GM03348 (cell line): ENCODE results near the gene TRIM8.
A peak's percentile ranks its signal among the peaks of the same experiment; 100 is the strongest.

ENCODE experiments used
- DNase-seq: peaks from one replicate; pipeline ENCODE4 v3.0.0; 2012; ENCODE audit warnings: low spot score

The TRIM8 gene

GRCh38 chr10:102616066-102616770, 28.1 kb upstream of the TRIM8 start:
- DNase-seq: no peak

- no peak for DNase-seq
Measured at GRCh38 chr10:102617041-102617440, 27.2 kb upstream of the TRIM8 start.

- DNase-seq: no peak
Measured at GRCh38 chr10:102617816-102618215, 26.5 kb upstream of the TRIM8 start.

GRCh38 chr10:102619281-102619981, 24.8 kb upstream of the TRIM8 start:
- DNase-seq: no peak

- no peak for DNase-seq
Measured at GRCh38 chr10:102620138-102620590, 24.1 kb upstream of the TRIM8 start.

GRCh38 chr10:102620591-102621442, 23.5 kb upstream of the TRIM8 start:
- DNase-seq: no peak

GRCh38 chr10:102621443-102622325, 22.6 kb upstream of the TRIM8 start:
- DNase-seq: no peak

- no peak for DNase-seq
Measured at GRCh38 chr10:102624094-102624493, 20.2 kb upstream of the TRIM8 start.

- DNase-seq: no peak
Measured at GRCh38 chr10:102624751-102625645, 19.3 kb upstream of the TRIM8 start.

GRCh38 chr10:102626026-102626685, 18.1 kb upstream of the TRIM8 start:
- no peak for DNase-seq

GRCh38 chr10:102627291-102627735, 17.0 kb upstream of the TRIM8 start:
- DNase-seq: no peak

- DNase-seq: peak; percentile 82
Measured at GRCh38 chr10:102627736-102628293, 16.5 kb upstream of the TRIM8 start.

- no peak for DNase-seq
Measured at GRCh38 chr10:102628451-102628911, 15.8 kb upstream of the TRIM8 start.

- DNase-seq: peak; percentile 89
Measured at GRCh38 chr10:102629661-102630614, 14.3 kb upstream of the TRIM8 start.

- DNase-seq: no peak
Measured at GRCh38 chr10:102630663-102631062, 13.6 kb upstream of the TRIM8 start.

GRCh38 chr10:102631525-102632393, 12.5 kb upstream of the TRIM8 start:
- no peak for DNase-seq

- no peak for DNase-seq
Measured at GRCh38 chr10:102632394-102633111, 11.7 kb upstream of the TRIM8 start.
